Neuronal stem cell (in vitro differentiated cells): Measurements from ENCODE around the gene TIMP4.

Experiments used
- DNase-seq: peaks from one replicate; pipeline ENCODE4 v3.0.0-alpha.2; 2013; ENCODE audit warnings: low spot score
- H2AFZ ChIP-seq: one replicate; pipeline ENCODE4 v1.6.1; 2013; ENCODE audit warnings: mild to moderate bottlenecking, low read length, inconsistent platforms
- H2AK5ac ChIP-seq: 2 replicates; pipeline ENCODE4 v1.6.1; 2013; ENCODE audit warnings: low read depth, mild to moderate bottlenecking, inconsistent platforms, low read length, moderate library complexity, mixed read lengths
- H2BK120ac ChIP-seq: 2 replicates; pipeline ENCODE4 v1.6.1; 2013; ENCODE audit warnings: low read depth, mild to moderate bottlenecking, inconsistent platforms, low read length, moderate library complexity, mixed read lengths
- H2BK12ac ChIP-seq: one replicate; pipeline ENCODE4 v1.6.1; 2013; ENCODE audit warnings: low read length, inconsistent platforms
- H2BK15ac ChIP-seq: 2 replicates; pipeline ENCODE4 v1.6.1; 2013; ENCODE audit warnings: mild to moderate bottlenecking, low read length, inconsistent platforms, mixed read lengths
- H2BK5ac ChIP-seq: one replicate; pipeline ENCODE4 v1.6.1; 2013; ENCODE audit warnings: inconsistent platforms, mild to moderate bottlenecking, low read length, moderate library complexity
- H3K14ac ChIP-seq: one replicate; pipeline ENCODE4 v1.6.1; 2013; ENCODE audit warnings: low read length, inconsistent platforms
- H3K18ac ChIP-seq: 2 replicates; pipeline ENCODE4 v1.6.1; 2013; ENCODE audit warnings: low read length, inconsistent platforms
- H3K23ac ChIP-seq: 2 replicates; pipeline ENCODE4 v1.6.1; 2013; ENCODE audit warnings: low read depth, mild to moderate bottlenecking, mixed read lengths, low read length, inconsistent platforms; ENCODE audit not compliant: poor library complexity
- H3K27ac ChIP-seq: replicated peaks from 3 replicates; pipeline ENCODE4 v1.5.1; 2013; ENCODE audit warnings: low read length, inconsistent platforms
- H3K27me3 ChIP-seq, 3 experiments: 2 replicates each; pipeline ENCODE4 v1.6.1; 2013; ENCODE audit warnings: low read length in 3 of 3, mild to moderate bottlenecking in 2 of 3, inconsistent platforms in 1 of 3, low read depth in 1 of 3, mixed read lengths in 1 of 3, moderate library complexity in 1 of 3; ENCODE audit not compliant: control insufficient read depth in 3 of 3, insufficient read depth in 3 of 3
- H3K36me3 ChIP-seq, 2 donors: replicated peaks in 1 of 2; 2 replicates each; pipeline ENCODE4 v1.6.1; 2013; ENCODE audit warnings: low read length in 2 of 2; ENCODE audit not compliant: control insufficient read depth in 2 of 2, insufficient read depth in 2 of 2
- H3K4ac ChIP-seq: 2 replicates; pipeline ENCODE4 v1.6.1; 2013; ENCODE audit warnings: inconsistent platforms, mild to moderate bottlenecking, low read length, moderate library complexity
- H3K4me1 ChIP-seq, 2 donors: 1 replicate in 1 of 2; 2 replicates in 1 of 2; pipeline ENCODE4 v1.6.1; 2013; ENCODE audit warnings: low read length in 2 of 2, low read depth in 1 of 2; ENCODE audit not compliant: control insufficient read depth in 2 of 2, insufficient read depth in 1 of 2
- H3K4me2 ChIP-seq: one replicate; pipeline ENCODE4 v1.6.1; 2013; ENCODE audit warnings: mild to moderate bottlenecking, low read length, inconsistent platforms; ENCODE audit not compliant: insufficient read depth, poor library complexity, severe bottlenecking
- H3K4me3 ChIP-seq, 2 donors: 2 replicates each; pipeline ENCODE4 v1.5.1; 2013; ENCODE audit warnings: low read length in 2 of 2, mild to moderate bottlenecking in 2 of 2, inconsistent platforms in 1 of 2, moderate library complexity in 1 of 2
- H3K79me1 ChIP-seq: one replicate; pipeline ENCODE4 v1.6.1; 2013; ENCODE audit warnings: low read depth, mild to moderate bottlenecking, inconsistent platforms, low read length, moderate library complexity
- H3K9ac ChIP-seq: one replicate; pipeline ENCODE4 v1.6.1; 2013; ENCODE audit warnings: mild to moderate bottlenecking, low read depth, low read length, inconsistent platforms; ENCODE audit not compliant: poor library complexity
- H3K9me3 ChIP-seq, 2 donors: replicated peaks in 1 of 2; 2 replicates each; pipeline versions ENCODE3 to v1.6.1; 2013; ENCODE audit warnings: low read length in 2 of 2, mild to moderate bottlenecking in 2 of 2, inconsistent platforms in 1 of 2, low read depth in 1 of 2, mixed read lengths in 1 of 2, moderate library complexity in 1 of 2; ENCODE audit not compliant: control insufficient read depth in 2 of 2, insufficient read depth in 1 of 2
- H4K8ac ChIP-seq: one replicate; pipeline ENCODE4 v1.6.1; 2013; ENCODE audit warnings: low read depth, mild to moderate bottlenecking, inconsistent platforms, low read length, moderate library complexity
- H4K91ac ChIP-seq: one replicate; pipeline ENCODE4 v1.6.1; 2013; ENCODE audit warnings: low read length, low read depth, mild to moderate bottlenecking, inconsistent platforms; ENCODE audit not compliant: poor library complexity
- WGBS, 2 donors: extraction: QIAGEN DNeasy Blood & Tissue Kit; methylation state at CpG; one replicate each; pipeline ENCODE4 v1.1.7; 2013; ENCODE audit warnings: missing lambda C conversion rate in 2 of 2, mixed read lengths in 1 of 2; ENCODE audit not compliant: insufficient read length in 2 of 2, insufficient replicate concordance in 1 of 2; ENCODE audit errors: extremely low coverage in 2 of 2; 5-methylcytosine and 5-hydroxymethylcytosine counted together

TIMP4 gene

DNA sequence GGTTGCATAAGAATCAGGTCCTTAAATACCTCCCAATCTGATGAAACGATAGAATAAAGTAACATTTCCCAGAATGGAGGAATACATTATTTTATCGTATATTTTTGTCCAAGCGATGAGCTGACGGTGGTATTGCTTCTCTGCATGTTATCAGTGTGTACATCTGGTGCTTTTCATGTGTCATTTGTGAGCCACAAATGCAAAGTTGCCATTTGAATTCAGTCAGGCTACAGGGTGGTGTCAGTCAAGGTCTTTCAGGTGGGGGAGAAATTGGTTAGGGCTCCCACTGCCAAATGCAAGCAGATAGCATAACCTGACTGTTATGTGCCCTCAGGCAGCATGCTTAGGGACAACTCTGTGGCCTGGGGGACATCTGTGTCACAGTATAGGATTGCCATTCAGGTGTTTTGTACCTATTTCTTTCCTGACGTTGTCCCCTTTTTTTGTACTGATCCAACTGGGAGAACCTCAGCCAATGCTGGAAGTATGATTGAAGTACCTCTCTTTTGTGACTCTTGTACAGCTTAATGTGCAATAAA lies 26.5 kb upstream of the TIMP4 start:
- no peak for DNase-seq
- H2AK5ac ChIP-seq = no peak overlapping the region
- no peak overlapping the region for H2AFZ ChIP-seq
- H2BK120ac ChIP-seq = no peak overlapping the region
- H3K9ac ChIP-seq = no peak overlapping the region
- H3K79me1 ChIP-seq = no peaks in the 10 kb centered on the region
- WGBS, 2 donors = no CpG with 5 or more reads among the region's 5 CpGs
- no peak overlapping the region for H2BK5ac ChIP-seq
- no peak overlapping the region for H3K23ac ChIP-seq
- no peak overlapping the region for H3K4me3 ChIP-seq
- H3K18ac ChIP-seq = no peak overlapping the region
- no peak overlapping the region for H3K4me2 ChIP-seq
- peaks cover 0 to 11% (median 0%) of the 10 kb centered on the region in 3 experiments for H3K27me3 ChIP-seq
- H3K4me1 ChIP-seq = peaks cover 0 to 4% of the 10 kb centered on the region in 2 donors
- H3K36me3 ChIP-seq = no peaks in the 10 kb centered on the region
- H3K14ac ChIP-seq = no peak overlapping the region
- no peak overlapping the region for H4K8ac ChIP-seq
- H3K9me3 ChIP-seq = no peaks in the 10 kb centered on the region
- no peak overlapping the region for H2BK15ac ChIP-seq
- H4K91ac ChIP-seq = no peak overlapping the region
- H2BK12ac ChIP-seq = no peak overlapping the region
- no peak overlapping the region for H3K27ac ChIP-seq
- no peak overlapping the region for H3K4ac ChIP-seq

DNA sequence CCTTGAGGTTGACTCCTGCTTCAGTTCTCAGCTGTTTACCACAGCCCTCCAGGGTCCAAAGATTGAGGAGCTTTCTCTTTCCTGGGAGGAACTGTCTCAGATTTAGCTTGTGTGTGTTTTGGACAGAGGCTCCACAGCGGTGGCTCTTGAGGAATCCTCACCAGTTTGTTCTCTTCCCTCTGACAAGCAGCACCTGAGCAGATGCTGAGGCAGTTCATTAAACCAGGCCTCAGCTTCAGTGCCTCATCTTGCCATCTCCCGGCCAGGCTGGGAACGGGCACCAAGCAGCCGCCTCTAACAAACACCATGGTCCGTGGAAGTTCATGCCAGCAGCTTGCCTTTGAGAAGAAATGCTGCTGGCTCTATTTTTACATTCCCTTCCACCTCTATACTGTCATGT lies 25.8 kb upstream of the TIMP4 start:
- Histone ChIP-seq H3K14ac (no peak overlapping the region), H3K4ac (no peak overlapping the region), H3K36me3 (no peaks in the 10 kb centered on the region), H2BK120ac (no peak overlapping the region), H2AFZ (no peak overlapping the region), H3K27ac (no peak overlapping the region), H3K9ac (no peak overlapping the region), H4K91ac (no peak overlapping the region), H2BK5ac (no peak overlapping the region), H4K8ac (no peak overlapping the region), H3K79me1 (no peaks in the 10 kb centered on the region), H2AK5ac (no peak overlapping the region), H3K18ac (no peak overlapping the region), H2BK12ac (no peak overlapping the region), H2BK15ac (no peak overlapping the region), H3K9me3 (no peaks in the 10 kb centered on the region), H3K4me2 (no peak overlapping the region), H3K4me1 (peaks cover 0 to 4% of the 10 kb centered on the region in 2 donors), H3K4me3 (no peak overlapping the region), H3K27me3 (peaks cover 0 to 11% (median 0%) of the 10 kb centered on the region in 3 experiments), H3K23ac (no peak overlapping the region)
- no CpG with 5 or more reads among the region's 5 CpGs for WGBS, 2 donors
- no peak for DNase-seq

DNA sequence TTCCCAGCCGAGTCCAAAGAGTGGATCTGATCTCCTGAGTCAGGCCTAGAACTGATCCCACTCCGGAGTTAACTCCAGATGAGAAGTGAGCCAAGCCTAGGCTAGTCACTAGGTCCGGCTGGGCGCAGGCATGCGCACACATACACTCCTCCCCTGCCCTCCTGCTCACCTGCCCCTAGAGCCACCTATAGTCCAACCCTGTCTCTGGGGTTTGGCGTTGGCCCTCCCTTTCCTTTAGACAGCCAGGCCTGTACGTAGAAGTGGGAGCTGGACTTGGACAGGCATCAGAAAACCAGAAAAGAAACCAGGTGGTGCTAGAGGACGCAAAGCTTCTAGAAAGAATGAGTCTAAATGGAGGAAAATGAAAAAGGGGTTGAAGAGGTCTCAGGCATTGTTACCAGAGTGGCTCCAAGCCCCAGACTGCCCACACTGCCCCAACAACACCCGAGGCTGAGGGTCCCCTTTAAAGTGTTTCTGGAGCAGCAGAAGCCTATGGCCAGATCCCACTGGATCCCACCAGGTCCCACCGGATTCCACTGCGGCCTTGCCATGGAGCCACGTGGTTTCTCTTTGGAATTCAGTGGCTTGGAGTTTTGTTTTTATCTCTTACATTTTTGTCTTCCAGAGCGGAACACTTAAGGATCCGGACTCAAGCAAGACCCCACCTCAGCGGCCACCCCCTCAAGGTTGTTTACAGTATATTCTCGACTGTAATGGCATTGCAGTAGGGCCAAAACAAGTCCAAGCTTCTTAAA lies 24.2 kb upstream of the TIMP4 start:
- Histone ChIP-seq H3K14ac (peak overlapping the region; percentile 48), H2BK15ac (no peak overlapping the region), H2BK12ac (no peak overlapping the region), H2AFZ (no peak overlapping the region), H3K79me1 (no peaks in the 10 kb centered on the region), H3K23ac (no peak overlapping the region), H3K9me3 (no peaks in the 10 kb centered on the region), H3K27me3 (peaks cover 0 to 11% (median 0%) of the 10 kb centered on the region in 3 experiments), H3K4me3 (peak overlapping the region in 1 of 2 donors; percentile 50), H3K36me3 (no peaks in the 10 kb centered on the region), H3K4ac (no peak overlapping the region), H3K4me2 (no peak overlapping the region), H3K27ac (no peak overlapping the region), H3K18ac (no peak overlapping the region), H2BK120ac (no peak overlapping the region), H3K9ac (no peak overlapping the region), H2AK5ac (no peak overlapping the region), H3K4me1 (no peaks in the 10 kb centered on the region), H4K8ac (no peak overlapping the region), H4K91ac (no peak overlapping the region), H2BK5ac (no peak overlapping the region)
- no peak for DNase-seq
- WGBS, 2 donors = no CpG with 5 or more reads among the region's 16 CpGs

DNA sequence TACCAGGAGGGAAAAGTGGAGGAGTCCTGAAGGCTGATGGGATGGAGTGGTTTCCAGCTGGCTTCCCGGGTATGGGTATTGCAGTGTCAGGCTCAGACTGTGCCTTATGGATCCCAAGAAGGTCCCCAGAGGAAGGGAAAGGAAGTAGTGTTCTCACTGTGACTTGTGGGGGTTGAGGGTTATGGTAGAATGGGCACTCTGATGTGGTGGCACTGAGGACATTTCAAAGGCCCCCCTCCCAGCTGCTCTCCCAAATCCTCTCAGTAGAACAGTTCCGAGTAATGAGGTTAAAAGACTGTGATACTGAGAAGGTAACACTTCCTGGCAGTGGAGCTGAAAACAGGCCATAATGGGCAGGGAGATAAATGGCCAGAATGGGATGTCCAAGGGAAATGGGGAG lies 23.1 kb upstream of the TIMP4 start:
- Histone ChIP-seq H4K8ac (no peak overlapping the region), H2AFZ (no peak overlapping the region), H3K18ac (no peak overlapping the region), H2BK15ac (no peak overlapping the region), H3K79me1 (no peaks in the 10 kb centered on the region), H2BK5ac (no peak overlapping the region), H2BK12ac (no peak overlapping the region), H3K36me3 (no peaks in the 10 kb centered on the region), H3K4me1 (no peaks in the 10 kb centered on the region), H2AK5ac (no peak overlapping the region), H4K91ac (no peak overlapping the region), H3K9ac (no peak overlapping the region), H3K14ac (no peak overlapping the region), H3K4ac (no peak overlapping the region), H3K4me3 (no peak overlapping the region), H3K27me3 (peaks cover 0 to 11% (median 0%) of the 10 kb centered on the region in 3 experiments), H2BK120ac (no peak overlapping the region), H3K4me2 (no peak overlapping the region), H3K9me3 (no peaks in the 10 kb centered on the region), H3K23ac (no peak overlapping the region), H3K27ac (no peak overlapping the region)
- no peak for DNase-seq
- no CpG with 5 or more reads among the region's 2 CpGs for WGBS, 2 donors
